NOMO-1 treated with DMSO at 0.1 percent for 48 hours (cell line): Measurements from ENCODE around the gene ADARB1.
"Not testable (repeated sequence)": the region's sequence is repeated elsewhere in the genome, so short reads cannot be mapped to it uniquely, and the experiment has no call there.

ENCODE experiments used
- DNase-seq: peaks from one replicate; lab custom pipeline; 2025; ENCODE audit not compliant: unreplicated experiment; lab: John Stamatoyannopoulos, UW

The ADARB1 gene

GRCh38 chr21:45131537-45131999 is 57.2 kb downstream of the ADARB1 start:
- no peak for DNase-seq

GRCh38 chr21:45132841-45133573 is 58.6 kb downstream of the ADARB1 start:
- DNase-seq = no peak

- not testable (repeated sequence) for DNase-seq
Measured at GRCh38 chr21:45133574-45134278, 59.3 kb downstream of the ADARB1 start.

- DNase-seq = no peak
Measured at GRCh38 chr21:45134279-45135076, 60.1 kb downstream of the ADARB1 start.

GRCh38 chr21:45135122-45135521 is 60.7 kb downstream of the ADARB1 start:
- no peak for DNase-seq

GRCh38 chr21:45135868-45136267 is 61.5 kb downstream of the ADARB1 start:
- DNase-seq = no peak

GRCh38 chr21:45136500-45136899 is 62.1 kb downstream of the ADARB1 start:
- no peak for DNase-seq

- peak; percentile 70 for DNase-seq
Measured at GRCh38 chr21:45136927-45137611, 62.7 kb downstream of the ADARB1 start.

DNA sequence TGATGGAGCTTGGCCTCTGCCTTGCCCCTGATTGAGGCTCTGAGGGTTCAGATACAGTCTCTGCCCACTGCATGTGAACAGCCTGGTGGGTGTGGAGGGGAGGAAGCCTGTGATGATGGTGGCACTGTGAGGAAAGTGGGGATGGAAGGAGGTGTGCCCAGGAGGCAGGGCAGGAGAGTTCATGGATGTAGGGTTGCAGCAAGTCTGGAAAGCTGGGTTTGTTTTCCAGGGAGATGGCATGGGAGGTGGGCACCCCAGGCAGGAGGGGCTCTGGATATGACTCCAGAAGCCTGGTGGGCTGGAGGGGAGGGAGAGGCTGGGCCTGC is 63.2 kb downstream of the ADARB1 start:
- DNase-seq = no peak

DNA sequence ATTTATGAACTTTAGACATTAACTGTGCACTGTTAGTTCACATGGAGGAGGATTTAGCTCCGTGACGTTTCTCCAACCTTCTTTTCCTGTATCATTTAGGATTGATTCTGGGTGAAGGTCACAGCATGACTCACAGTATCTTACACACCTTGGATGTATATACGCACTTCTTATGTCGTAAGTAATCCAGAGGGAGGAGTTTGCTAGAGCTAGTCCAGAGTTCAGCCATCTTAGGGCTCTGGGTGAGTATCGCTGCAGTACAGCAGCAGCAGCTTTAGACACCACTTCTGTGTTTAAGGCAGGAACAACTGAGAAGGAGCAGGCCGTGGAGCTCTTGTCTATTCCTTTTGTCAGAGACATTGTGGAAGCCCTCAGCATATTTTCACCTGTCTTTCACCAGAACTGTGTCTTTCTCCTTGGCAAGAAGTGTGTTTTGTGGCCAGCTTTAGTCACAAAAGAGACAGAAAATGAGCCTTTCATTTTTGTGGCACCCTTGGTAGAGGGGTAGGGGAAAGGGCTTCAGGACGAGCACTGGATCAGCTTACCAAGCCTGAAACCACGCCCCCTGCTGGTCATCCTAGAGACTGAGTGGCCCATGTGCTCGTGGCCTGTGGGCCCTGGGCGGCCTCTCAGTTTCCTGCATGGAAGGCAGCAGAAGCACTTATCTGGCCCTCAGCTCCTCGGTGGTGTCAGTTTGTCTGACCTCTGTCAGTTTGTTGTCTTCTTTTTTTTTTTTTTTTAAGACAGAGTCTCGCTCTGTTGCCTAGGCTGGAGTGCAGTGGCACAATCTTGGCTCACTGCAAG is 64.0 kb downstream of the ADARB1 start:
- DNase-seq = peak; percentile 65

GRCh38 chr21:45139003-45139360 is 64.6 kb downstream of the ADARB1 start:
- not testable (repeated sequence) for DNase-seq

- no peak for DNase-seq
Measured at GRCh38 chr21:45139473-45139872, 65.1 kb downstream of the ADARB1 start.

GRCh38 chr21:45140346-45140940 is 66.1 kb downstream of the ADARB1 start:
- peak; percentile 93 for DNase-seq

GRCh38 chr21:45140944-45141343 is 66.6 kb downstream of the ADARB1 start:
- not testable (repeated sequence) for DNase-seq

DNA sequence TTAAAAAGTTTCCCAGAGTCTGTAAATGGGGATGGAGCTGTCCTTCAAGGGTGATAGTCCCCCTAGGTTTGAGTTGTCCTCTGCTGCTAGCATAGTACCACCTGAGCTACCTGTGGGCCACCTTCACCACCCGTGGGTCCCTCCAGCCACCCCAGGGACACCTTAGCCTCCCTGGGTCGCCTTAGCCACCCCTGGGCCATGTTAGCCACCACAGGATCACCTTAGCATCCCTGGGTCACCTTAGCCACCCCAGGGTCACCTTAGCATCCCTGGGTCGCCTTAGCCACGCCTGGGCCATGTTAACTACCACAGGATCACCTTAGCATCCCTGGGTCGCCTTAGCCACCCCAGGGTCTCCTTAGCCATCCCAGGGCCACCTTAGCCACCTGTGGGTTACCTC is 67.1 kb downstream of the ADARB1 start:
- DNase-seq = no peak

DNA sequence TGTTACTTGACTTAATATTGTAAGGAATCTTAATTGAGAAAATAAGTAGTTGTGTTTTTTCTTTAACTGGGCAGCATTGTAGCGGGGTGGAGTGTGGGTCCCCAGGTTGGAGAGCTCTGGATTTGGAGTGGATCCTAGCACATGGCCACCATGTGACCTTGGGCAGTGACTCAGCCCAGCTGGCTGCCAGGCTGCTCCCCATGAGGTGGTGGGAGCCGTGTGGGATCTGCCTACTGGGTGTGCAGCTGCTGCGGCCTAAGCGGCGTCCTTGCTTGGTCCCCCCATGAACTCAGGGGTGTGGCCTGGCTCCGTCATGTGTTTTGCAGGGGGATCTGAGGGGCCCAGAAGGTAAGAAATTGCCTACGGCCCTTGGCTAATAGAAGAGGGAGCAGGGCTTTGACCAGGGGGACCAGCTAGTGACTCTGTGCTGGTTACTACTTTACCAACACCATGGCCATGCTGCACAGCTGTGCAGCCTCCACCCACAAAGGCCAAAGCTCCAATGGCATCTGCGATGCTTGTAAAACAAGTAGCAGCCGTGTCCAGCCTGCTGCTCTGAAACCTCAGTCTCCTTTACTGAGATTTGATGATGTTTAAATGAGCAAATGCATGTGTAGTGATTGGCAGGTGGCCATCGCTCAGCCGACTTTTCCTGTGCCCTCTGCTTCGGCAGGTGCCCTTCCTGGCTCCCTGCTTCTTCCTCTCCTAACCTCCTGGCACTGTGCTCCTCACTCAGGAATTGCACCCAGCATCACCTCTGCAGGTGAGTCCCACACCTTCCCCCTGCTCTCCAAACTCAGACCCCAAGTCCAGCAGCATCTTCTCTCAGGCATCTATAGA is 68.3 kb downstream of the ADARB1 start:
- no peak for DNase-seq

- DNase-seq = no peak
Measured at GRCh38 chr21:45143855-45144254, 69.5 kb downstream of the ADARB1 start.

- DNase-seq = no peak
Measured at GRCh38 chr21:45145146-45145545, 70.8 kb downstream of the ADARB1 start.

DNA sequence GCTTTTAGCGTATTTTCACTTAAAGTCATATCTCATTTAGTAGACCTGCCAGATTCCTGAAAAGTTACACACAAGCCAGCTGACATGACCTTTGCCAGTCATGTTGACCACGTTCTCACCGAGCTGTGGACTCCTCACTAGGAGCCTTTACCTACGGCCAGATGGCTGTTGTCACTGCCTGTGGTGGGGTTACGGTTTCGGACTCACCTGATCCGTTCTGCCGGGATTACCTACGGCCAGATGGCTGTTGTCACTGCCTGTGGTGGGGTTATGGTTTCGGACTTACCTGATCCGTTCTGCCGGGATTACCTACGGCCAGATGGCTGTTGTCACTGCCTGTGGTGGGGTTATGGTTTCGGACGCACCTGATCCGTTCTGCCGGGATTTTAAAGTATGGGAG is 71.5 kb downstream of the ADARB1 start:
- not testable (repeated sequence) for DNase-seq
